ENCODE data around the gene HIBCH. TPM values are rescaled to one million over a fixed set of nuclear protein-coding genes. Genes with fewer than 3 reads are reported as not detected.
A peak's percentile ranks its signal among the peaks of the same experiment; 100 is the strongest.

The HIBCH gene
- total and polyA plus RNA-seq, 2 of the 13 experiments (the other 11 are each of a cell fraction or from before 2014, with no cell fraction given) = 18.8 to 49.5 TPM

DNA sequence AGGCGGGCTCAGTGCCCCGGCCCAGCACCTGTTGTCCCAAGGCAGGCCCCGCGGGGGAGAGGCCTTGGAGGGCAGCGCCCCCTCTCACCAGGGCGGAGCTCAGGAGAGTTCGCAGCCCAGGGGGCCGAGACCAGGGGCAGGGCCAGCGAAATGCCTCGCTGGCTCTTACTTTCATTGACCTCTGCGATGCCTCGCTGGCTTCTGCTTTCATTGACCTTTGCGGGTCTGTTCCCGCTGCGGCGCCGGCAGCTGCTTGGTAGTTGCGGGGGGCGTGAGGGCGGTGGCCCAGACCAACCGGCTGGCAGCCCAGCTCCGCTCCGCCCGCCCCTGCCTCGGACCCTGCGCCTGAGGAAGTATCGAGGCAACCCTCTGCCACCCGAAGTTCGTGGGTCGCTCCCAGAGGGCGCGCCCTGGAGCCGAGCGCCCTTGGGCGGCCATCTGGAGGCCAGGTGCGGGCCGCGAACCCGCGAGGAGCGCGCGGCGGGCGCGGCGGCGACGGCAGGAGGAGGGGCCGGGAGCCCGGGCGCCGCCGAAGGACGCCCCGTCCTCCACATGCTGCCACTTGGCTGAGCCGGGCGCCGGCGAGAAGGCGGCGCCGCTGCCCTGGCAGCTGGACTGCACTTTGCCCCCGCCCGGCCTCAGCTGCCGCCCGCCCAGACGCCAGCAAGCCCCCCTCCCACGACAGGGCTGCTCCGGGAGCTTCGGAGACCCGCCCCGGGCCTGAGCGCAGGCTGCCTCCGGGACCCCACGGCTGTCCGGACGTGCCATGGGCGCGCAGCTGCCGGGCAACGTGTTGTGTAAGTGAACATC, 139.1 kb downstream of the HIBCH start (continued):
- TF ChIP-seq SRY (CRISPR knock-in tag; IDR thresholded peaks at IDR 0.05) (peak; percentile 77), SCMH1 (CRISPR knock-in tag; IDR thresholded peaks at IDR 0.05; ENCODE audit: borderline replicate concordance) (no peak), ZNF747 (CRISPR knock-in tag; IDR thresholded peaks at IDR 0.05; ENCODE audit: borderline replicate concordance) (no peak; the same call in 1 of the 2 replicates), ZFP90 (CRISPR knock-in tag; IDR thresholded peaks at IDR 0.05; ENCODE audit: borderline replicate concordance) (peak; percentile 93), REL (CRISPR knock-in tag; conservative IDR thresholded peaks at IDR 0.05) (no peak), MIER3 (CRISPR knock-in tag; IDR thresholded peaks at IDR 0.05; ENCODE audit: borderline replicate concordance) (peak; percentile 49; the same call in 1 of the 2 replicates), ZMYM3 (CRISPR knock-in tag; IDR thresholded peaks at IDR 0.05) (peak; percentile 71), MBD4 (IDR thresholded peaks at IDR 0.05; ENCODE audit: borderline replicate concordance, low read length) (no peak), GFI1 (CRISPR knock-in tag; IDR thresholded peaks at IDR 0.05; ENCODE audit: borderline replicate concordance) (peak; percentile 56), ZBTB7A (CRISPR knock-in tag; IDR thresholded peaks at IDR 0.05) (peak; percentile 83), NPAS2 (CRISPR knock-in tag; IDR thresholded peaks at IDR 0.05; ENCODE audit: borderline replicate concordance) (no peak), ATF1 (CRISPR knock-in tag; IDR thresholded peaks at IDR 0.05) (no peak), ZNF83 (CRISPR knock-in tag; IDR thresholded peaks at IDR 0.05; ENCODE audit: borderline replicate concordance) (no peak), ZNF383 (CRISPR knock-in tag; IDR thresholded peaks at IDR 0.05; ENCODE audit: borderline replicate concordance) (no peak), FLYWCH1 (CRISPR knock-in tag; IDR thresholded peaks at IDR 0.05) (no peak; the same call in 1 of the 2 replicates), ZNF7 (CRISPR knock-in tag; IDR thresholded peaks at IDR 0.05) (no peak)
- TF ChIP-seq, protein P1, sequence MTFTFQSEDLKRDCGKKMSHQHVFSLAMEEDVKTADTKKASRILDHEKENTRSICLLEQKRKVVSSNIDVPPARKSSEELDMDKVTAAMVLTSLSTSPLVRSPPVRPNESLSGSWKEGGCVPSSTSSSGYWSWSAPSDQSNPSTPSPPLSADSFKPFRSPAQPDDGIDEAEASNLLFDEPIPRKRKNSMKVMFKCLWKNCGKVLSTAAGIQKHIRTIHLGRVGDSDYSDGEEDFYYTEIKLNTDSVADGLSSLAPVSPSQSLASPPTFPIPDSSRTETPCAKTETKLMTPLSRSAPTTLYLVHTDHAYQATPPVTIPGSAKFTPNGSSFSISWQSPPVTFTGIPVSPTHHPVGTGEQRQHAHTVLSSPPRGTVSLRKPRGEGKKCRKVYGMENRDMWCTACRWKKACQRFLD (CRISPR knock-in tag; IDR thresholded peaks at IDR 0.05; ENCODE audit: borderline replicate concordance) = no peak; the same call in 1 of the 2 replicates
- TF ChIP-seq, protein P2, sequence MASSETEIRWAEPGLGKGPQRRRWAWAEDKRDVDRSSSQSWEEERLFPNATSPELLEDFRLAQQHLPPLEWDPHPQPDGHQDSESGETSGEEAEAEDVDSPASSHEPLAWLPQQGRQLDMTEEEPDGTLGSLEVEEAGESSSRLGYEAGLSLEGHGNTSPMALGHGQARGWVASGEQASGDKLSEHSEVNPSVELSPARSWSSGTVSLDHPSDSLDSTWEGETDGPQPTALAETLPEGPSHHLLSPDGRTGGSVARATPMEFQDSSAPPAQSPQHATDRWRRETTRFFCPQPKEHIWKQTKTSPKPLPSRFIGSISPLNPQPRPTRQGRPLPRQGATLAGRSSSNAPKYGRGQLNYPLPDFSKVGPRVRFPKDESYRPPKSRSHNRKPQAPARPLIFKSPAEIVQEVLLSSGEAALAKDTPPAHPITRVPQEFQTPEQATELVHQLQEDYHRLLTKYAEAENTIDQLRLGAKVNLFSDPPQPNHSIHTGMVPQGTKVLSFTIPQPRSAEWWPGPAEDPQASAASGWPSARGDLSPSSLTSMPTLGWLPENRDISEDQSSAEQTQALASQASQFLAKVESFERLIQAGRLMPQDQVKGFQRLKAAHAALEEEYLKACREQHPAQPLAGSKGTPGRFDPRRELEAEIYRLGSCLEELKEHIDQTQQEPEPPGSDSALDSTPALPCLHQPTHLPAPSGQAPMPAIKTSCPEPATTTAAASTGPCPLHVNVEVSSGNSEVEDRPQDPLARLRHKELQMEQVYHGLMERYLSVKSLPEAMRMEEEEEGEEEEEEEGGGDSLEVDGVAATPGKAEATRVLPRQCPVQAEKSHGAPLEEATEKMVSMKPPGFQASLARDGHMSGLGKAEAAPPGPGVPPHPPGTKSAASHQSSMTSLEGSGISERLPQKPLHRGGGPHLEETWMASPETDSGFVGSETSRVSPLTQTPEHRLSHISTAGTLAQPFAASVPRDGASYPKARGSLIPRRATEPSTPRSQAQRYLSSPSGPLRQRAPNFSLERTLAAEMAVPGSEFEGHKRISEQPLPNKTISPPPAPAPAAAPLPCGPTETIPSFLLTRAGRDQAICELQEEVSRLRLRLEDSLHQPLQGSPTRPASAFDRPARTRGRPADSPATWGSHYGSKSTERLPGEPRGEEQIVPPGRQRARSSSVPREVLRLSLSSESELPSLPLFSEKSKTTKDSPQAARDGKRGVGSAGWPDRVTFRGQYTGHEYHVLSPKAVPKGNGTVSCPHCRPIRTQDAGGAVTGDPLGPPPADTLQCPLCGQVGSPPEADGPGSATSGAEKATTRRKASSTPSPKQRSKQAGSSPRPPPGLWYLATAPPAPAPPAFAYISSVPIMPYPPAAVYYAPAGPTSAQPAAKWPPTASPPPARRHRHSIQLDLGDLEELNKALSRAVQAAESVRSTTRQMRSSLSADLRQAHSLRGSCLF (CRISPR knock-in tag; IDR thresholded peaks at IDR 0.05; ENCODE audit: borderline replicate concordance) = no peak
- TF ChIP-seq, protein P3, sequence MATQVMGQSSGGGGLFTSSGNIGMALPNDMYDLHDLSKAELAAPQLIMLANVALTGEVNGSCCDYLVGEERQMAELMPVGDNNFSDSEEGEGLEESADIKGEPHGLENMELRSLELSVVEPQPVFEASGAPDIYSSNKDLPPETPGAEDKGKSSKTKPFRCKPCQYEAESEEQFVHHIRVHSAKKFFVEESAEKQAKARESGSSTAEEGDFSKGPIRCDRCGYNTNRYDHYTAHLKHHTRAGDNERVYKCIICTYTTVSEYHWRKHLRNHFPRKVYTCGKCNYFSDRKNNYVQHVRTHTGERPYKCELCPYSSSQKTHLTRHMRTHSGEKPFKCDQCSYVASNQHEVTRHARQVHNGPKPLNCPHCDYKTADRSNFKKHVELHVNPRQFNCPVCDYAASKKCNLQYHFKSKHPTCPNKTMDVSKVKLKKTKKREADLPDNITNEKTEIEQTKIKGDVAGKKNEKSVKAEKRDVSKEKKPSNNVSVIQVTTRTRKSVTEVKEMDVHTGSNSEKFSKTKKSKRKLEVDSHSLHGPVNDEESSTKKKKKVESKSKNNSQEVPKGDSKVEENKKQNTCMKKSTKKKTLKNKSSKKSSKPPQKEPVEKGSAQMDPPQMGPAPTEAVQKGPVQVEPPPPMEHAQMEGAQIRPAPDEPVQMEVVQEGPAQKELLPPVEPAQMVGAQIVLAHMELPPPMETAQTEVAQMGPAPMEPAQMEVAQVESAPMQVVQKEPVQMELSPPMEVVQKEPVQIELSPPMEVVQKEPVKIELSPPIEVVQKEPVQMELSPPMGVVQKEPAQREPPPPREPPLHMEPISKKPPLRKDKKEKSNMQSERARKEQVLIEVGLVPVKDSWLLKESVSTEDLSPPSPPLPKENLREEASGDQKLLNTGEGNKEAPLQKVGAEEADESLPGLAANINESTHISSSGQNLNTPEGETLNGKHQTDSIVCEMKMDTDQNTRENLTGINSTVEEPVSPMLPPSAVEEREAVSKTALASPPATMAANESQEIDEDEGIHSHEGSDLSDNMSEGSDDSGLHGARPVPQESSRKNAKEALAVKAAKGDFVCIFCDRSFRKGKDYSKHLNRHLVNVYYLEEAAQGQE (IDR thresholded peaks at IDR 0.05; ENCODE audit: borderline replicate concordance in 1 of 2, low read depth in 1 of 2, low read length in 2 of 2) = peak in 1 of 2 experiments; percentile 7; a peak in 1 of 4 replicates
